BJ (cell line): ENCODE measurements around the gene ZBTB22. TPM values are rescaled to one million over a fixed set of nuclear protein-coding genes. Genes with fewer than 3 reads are reported as not detected.

Experiments
- CTCF ChIA-PET: fragments of 350-600 bp; formaldehyde crosslinking; extraction: SDS; loops from one replicate; lab custom pipeline; 2021; ENCODE audit warnings: antibody characterized with exemption, inconsistent platforms; lab: Yijun Ruan, JAX
- POLR2A ChIA-PET: fragments of 300-600 bp; sonication (Branson Sonifier 250); formaldehyde crosslinking; extraction: SDS; loops from one replicate; lab custom pipeline; 2021; ENCODE audit warnings: antibody characterized with exemption; lab: Charles Lee
- DNase-seq: peaks from one replicate; pipeline ENCODE4 v3.0.0-alpha.2; 2011; ENCODE audit warnings: low read depth
- H3K27me3 ChIP-seq: 2 replicates; pipeline ENCODE4 v1.6.0; 2011; ENCODE audit warnings: low read length; ENCODE audit not compliant: control insufficient read depth, insufficient read depth
- H3K36me3 ChIP-seq: 2 replicates; pipeline ENCODE4 v1.5.1; 2011; ENCODE audit warnings: low read length; ENCODE audit not compliant: control insufficient read depth, insufficient read depth
- H3K4me3 ChIP-seq: 2 replicates; pipeline ENCODE4 v1.5.1; 2011; ENCODE audit warnings: low read depth, mild to moderate bottlenecking, control low read depth, low read length
- CTCF ChIP-seq: IDR thresholded peaks from 2 replicates; pipeline ENCODE4 v1.5.1; 2011; ENCODE audit warnings: low read depth, mild to moderate bottlenecking, control low read depth, inconsistent platforms, low read length, moderate library complexity; ENCODE audit not compliant: insufficient read depth
- polyA plus RNA-seq: library from polyadenylated mRNA; depleted of rRNA; stranded (reverse); fragments of >200 nt; gene quantifications from 2 replicates; pipeline ENCODE4 v1.2.3, GENCODE V29; 2011

ZBTB22 gene
- polyA plus RNA-seq, 1 experiment: 13.6 TPM

- CTCF ChIA-PET: no interaction called here
- DNase-seq: no peak
- POLR2A ChIA-PET: no interaction called here
- Histone ChIP-seq H3K27me3 (no peaks in the 10 kb centered on the region), H3K36me3 (peaks cover 21% of the 10 kb centered on the region), H3K4me3 (peak overlapping the region; percentile 18; the same call in 1 of the 2 replicates)
- no peak for TF ChIP-seq CTCF
These were observed 2.4 kb upstream of the ZBTB22 start for GRCh38 chr6:33319939-33320314.

GRCh38 chr6:33318426-33319073 is 1.0 kb upstream of the ZBTB22 start:
- peaks cover 21% of the 10 kb centered on the region for H3K36me3 ChIP-seq
- POLR2A ChIA-PET: no interaction called here
- peak overlapping the region; percentile 8; the same call in 1 of the 2 replicates for H3K4me3 ChIP-seq
- no peak for TF ChIP-seq CTCF
- no peaks in the 10 kb centered on the region for H3K27me3 ChIP-seq
- CTCF ChIA-PET: interaction anchor here (1.2 to 1.6 kb wide), 3 partner anchors 18 to 41 kb away, joined by 3 to 6 read pairs (median 4); partner anchors contain the start of genes B3GALT4 and RGL2
- no peak for DNase-seq

- no peak for DNase-seq
- Histone ChIP-seq H3K27me3 (no peaks in the 10 kb centered on the region), H3K4me3 (peak overlapping the region; percentile 35), H3K36me3 (peaks cover 21% of the 10 kb centered on the region)
- ChIA-PET CTCF (interaction anchor here (1.3 to 1.6 kb wide), 2 partner anchors 17 to 40 kb away, joined by 3 to 4 read pairs; partner anchors contain the start of gene B3GALT4), POLR2A (interaction anchor here (0.6 kb wide), 1 partner anchor 35 kb away, joined by 5 read pairs; no protein-coding TSS in a partner anchor)
- TF ChIP-seq CTCF: no peak
These were observed 200 bp downstream of the ZBTB22 start for GRCh38 chr6:33317419-33317668.

- ChIA-PET CTCF (interaction anchor here (0.5 to 1.6 kb wide), 2 partner anchors 40 to 119 kb away, joined by 3 to 4 read pairs; partner anchors contain the start of gene B3GALT4), POLR2A (interaction anchor here (0.6 kb wide), 1 partner anchor 35 kb away, joined by 5 read pairs; no protein-coding TSS in a partner anchor)
- no peaks in the 10 kb centered on the region for H3K27me3 ChIP-seq
- no peak for TF ChIP-seq CTCF
- H3K4me3 ChIP-seq: peak overlapping the region; percentile 35
- H3K36me3 ChIP-seq: peaks cover 21% of the 10 kb centered on the region
- DNase-seq: no peak
These were observed 733 bp downstream of the ZBTB22 start for GRCh38 chr6:33316603-33317418.
